ENCODE measurements around the gene KCNMA1. TPM values are rescaled to one million over a fixed set of nuclear protein-coding genes. Genes with fewer than 3 reads are reported as not detected.
A peak's percentile ranks its signal among the peaks of the same experiment; 100 is the strongest.

KCNMA1 gene
- polyA plus RNA-seq, 1 donor: 19.6 TPM

DNA sequence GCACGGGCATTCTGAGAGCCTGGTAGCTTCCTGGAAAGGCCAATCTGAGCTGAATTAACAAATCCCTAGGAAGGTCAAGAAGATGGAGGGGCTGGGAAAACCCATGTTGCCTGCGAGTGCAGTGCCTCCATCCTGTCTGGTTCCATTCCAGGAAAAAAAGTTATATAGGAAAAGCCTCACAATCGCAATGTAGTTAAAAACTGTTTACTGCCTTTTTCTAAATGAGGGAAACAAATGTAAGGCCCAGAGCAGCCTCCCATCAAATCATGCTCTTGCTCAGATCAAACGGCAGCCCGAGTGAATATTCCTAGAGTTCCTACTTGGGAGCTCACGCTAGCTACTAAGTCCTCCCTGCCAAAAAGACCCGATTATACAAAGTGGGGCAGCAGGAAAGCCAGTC is 179.9 kb downstream of the KCNMA1 start:
- DNase-seq: no peak
- no peaks in the 10 kb centered on the region for H3K4me1 ChIP-seq (ENCODE audit: control insufficient read depth, insufficient read depth, low read length)
- H3K27me3 ChIP-seq (ENCODE audit: control insufficient read depth, insufficient read depth, low read length): no peaks in the 10 kb centered on the region
- WGBS (ENCODE audit: insufficient coverage, low lambda C conversion rate): no CpG with 5 or more reads among the region's 7 CpGs
- no peak overlapping the region for H3K4me3 ChIP-seq (ENCODE audit: low read length)
- no peaks in the 10 kb centered on the region for H3K36me3 ChIP-seq (ENCODE audit: control insufficient read depth, insufficient read depth, low read length)
- no peaks in the 10 kb centered on the region for H3K9me3 ChIP-seq (ENCODE audit: control insufficient read depth, low read depth, low read length)
- no peak overlapping the region for H3K27ac ChIP-seq (ENCODE audit: low read length)

DNA sequence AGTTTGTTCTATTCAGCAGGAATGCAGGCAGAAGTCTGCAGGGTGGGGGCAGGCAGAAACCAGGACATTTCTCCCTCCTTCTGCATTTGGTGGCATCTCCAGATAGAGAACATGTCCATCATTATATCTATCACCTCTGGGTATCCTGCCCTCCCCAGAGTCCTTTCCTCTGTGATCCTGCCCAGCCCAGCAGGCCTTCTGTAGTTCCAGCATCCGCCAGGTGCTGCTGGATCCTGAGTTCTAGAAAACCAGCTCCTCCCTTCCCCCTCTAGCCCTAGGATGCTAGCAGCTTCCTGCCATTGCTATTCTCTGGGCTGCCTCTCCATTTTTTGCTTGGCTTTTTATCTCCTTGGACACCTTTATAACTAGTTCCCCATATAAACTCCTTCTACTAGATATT is 180.3 kb downstream of the KCNMA1 start:
- no peaks in the 10 kb centered on the region for H3K27me3 ChIP-seq (ENCODE audit: control insufficient read depth, insufficient read depth, low read length)
- H3K4me3 ChIP-seq (ENCODE audit: low read length): no peak overlapping the region
- no peak for DNase-seq
- no peaks in the 10 kb centered on the region for H3K9me3 ChIP-seq (ENCODE audit: control insufficient read depth, low read depth, low read length)
- H3K4me1 ChIP-seq (ENCODE audit: control insufficient read depth, insufficient read depth, low read length): no peaks in the 10 kb centered on the region
- WGBS (ENCODE audit: insufficient coverage, low lambda C conversion rate): no CpG with 5 or more reads among the region's 1 CpG
- H3K27ac ChIP-seq (ENCODE audit: low read length): no peak overlapping the region
- no peaks in the 10 kb centered on the region for H3K36me3 ChIP-seq (ENCODE audit: control insufficient read depth, insufficient read depth, low read length)

DNA sequence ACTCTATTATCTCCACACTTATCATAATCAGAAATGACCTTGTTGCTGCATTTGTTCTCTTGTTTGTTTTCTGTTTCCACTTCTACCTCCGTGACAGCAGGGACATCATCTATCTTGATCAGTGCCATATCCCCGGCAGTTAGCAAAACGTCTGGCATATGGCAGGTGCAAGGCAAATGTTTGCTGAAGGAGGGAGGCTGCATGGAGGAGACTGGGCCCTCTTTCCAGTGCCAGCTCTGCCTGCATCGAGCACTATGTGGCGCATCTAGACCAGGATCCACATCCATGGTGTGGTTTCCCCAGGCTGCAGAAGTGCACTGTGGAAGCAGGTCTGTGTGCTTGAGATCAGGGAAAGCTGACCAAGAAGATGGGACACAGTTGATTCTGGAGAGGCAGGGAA is 181.2 kb downstream of the KCNMA1 start:
- Histone ChIP-seq H3K27me3 (ENCODE audit: control insufficient read depth, insufficient read depth, low read length) (no peaks in the 10 kb centered on the region), H3K36me3 (ENCODE audit: control insufficient read depth, insufficient read depth, low read length) (no peaks in the 10 kb centered on the region), H3K9me3 (ENCODE audit: control insufficient read depth, low read depth, low read length) (no peaks in the 10 kb centered on the region), H3K4me3 (ENCODE audit: low read length) (no peak overlapping the region), H3K27ac (ENCODE audit: low read length) (no peak overlapping the region), H3K4me1 (ENCODE audit: control insufficient read depth, insufficient read depth, low read length) (no peaks in the 10 kb centered on the region)
- DNase-seq: peak in 1 of 2 donors; percentile 43
- WGBS (ENCODE audit: insufficient coverage, low lambda C conversion rate): no CpG with 5 or more reads among the region's 5 CpGs

DNA sequence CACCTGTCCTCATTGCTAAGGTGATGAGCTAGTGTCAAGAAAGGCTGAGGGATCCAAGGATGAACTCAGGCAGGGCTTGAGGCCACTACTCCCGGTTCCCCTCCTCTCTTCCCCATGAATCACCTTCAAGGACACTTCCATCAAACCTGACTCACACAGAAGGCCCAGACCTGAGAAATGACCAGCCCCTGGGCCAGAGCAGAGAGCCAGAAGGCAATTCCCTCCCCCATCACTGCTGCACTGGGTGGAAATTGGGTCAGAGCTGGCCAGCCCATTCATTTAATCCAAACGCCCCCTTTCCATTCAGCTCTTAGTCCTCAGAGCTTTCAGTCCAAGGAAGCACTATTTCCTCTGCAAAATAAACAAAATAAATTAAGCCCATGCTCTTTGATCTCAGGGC is 182.0 kb downstream of the KCNMA1 start:
- H3K36me3 ChIP-seq (ENCODE audit: control insufficient read depth, insufficient read depth, low read length): no peaks in the 10 kb centered on the region
- no peaks in the 10 kb centered on the region for H3K9me3 ChIP-seq (ENCODE audit: control insufficient read depth, low read depth, low read length)
- no CpG with 5 or more reads among the region's 2 CpGs for WGBS (ENCODE audit: insufficient coverage, low lambda C conversion rate)
- no peak overlapping the region for H3K27ac ChIP-seq (ENCODE audit: low read length)
- H3K27me3 ChIP-seq (ENCODE audit: control insufficient read depth, insufficient read depth, low read length): no peaks in the 10 kb centered on the region
- no peaks in the 10 kb centered on the region for H3K4me1 ChIP-seq (ENCODE audit: control insufficient read depth, insufficient read depth, low read length)
- DNase-seq: no peak
- no peak overlapping the region for H3K4me3 ChIP-seq (ENCODE audit: low read length)

DNA sequence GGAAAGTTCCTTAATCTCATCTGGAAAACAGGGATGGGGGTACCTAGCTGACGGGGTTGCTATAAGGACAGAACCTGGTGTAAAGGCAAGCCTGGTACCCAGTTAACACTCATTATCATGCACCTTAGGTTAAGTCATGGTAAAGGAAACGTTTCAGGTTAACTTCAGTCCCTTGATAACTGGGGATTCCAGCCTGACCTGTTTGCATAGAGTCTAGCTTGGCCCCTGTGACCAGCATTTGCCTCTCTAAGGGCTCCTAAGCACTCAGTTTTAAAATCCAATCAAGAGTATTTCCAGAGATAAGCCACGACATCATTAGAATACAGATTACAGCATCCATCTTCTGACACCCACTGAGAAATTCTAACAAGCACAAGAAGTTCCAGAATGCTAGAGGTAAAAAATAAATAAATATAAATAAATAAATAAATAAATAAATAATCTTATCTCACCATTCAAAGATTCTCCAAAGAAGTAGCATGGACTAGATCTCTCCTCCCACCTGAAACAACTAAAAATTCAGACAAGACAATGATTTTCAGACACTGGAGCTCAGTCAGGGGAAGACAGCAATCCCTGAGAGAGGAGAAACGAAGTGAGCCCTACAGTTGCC is 184.6 kb downstream of the KCNMA1 start:
- Histone ChIP-seq H3K4me1 (ENCODE audit: control insufficient read depth, insufficient read depth, low read length) (no peaks in the 10 kb centered on the region), H3K27ac (ENCODE audit: low read length) (no peak overlapping the region)
- WGBS (ENCODE audit: insufficient coverage, low lambda C conversion rate): no CpG with 5 or more reads among the region's 4 CpGs

DNA sequence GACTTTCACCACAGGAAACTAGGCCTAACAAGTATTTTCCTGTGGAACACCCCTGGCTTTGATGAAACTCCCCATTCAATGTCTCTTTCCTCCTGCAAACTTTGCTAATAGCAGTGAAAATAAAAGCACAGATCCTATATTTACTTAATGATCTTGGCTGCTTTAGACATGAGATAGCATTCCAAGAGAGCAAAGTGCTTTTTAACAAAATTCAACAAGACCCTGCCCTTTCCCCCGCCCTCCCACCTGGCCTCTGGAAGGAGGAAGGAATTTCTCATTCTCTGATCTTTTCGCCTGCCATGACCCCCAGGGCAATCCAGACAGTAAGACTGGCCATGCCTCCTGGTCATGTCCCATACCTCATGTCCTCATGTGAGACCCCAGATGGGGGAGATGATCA is 185.7 kb downstream of the KCNMA1 start:
- Histone ChIP-seq H3K36me3 (ENCODE audit: control insufficient read depth, insufficient read depth, low read length) (no peaks in the 10 kb centered on the region), H3K4me1 (ENCODE audit: control insufficient read depth, insufficient read depth, low read length) (no peaks in the 10 kb centered on the region), H3K9me3 (ENCODE audit: control insufficient read depth, low read depth, low read length) (no peaks in the 10 kb centered on the region), H3K27me3 (ENCODE audit: control insufficient read depth, insufficient read depth, low read length) (no peaks in the 10 kb centered on the region), H3K27ac (ENCODE audit: low read length) (no peak overlapping the region), H3K4me3 (ENCODE audit: low read length) (no peak overlapping the region)
- WGBS (ENCODE audit: insufficient coverage, low lambda C conversion rate): no CpG with 5 or more reads among the region's 2 CpGs
- no peak for DNase-seq

More for the DNA sequence above, 184.6 kb downstream of the KCNMA1 start:
- DNase-seq: no peak
- no peaks in the 10 kb centered on the region for H3K9me3 ChIP-seq (ENCODE audit: control insufficient read depth, low read depth, low read length)
- H3K36me3 ChIP-seq (ENCODE audit: control insufficient read depth, insufficient read depth, low read length): no peaks in the 10 kb centered on the region
- no peaks in the 10 kb centered on the region for H3K27me3 ChIP-seq (ENCODE audit: control insufficient read depth, insufficient read depth, low read length)
- no peak overlapping the region for H3K4me3 ChIP-seq (ENCODE audit: low read length)

DNA sequence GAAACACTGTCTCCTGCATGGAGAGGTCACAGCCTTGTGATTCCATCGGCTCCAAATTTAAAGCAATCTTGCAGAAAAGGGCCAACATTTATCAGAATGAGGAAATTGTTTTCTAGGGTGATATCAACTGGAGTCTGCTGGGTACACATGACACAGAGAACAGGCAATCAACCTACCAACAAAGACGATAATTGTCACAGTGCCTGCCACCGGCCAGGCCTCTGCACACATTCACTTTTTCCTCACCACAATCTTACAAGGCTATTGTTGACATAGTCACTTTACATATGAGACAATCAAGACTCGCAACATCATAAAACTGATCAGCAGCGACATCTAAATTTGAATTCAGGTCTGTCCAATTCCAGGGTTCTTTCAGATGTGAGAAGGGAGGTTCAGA is 189.4 kb downstream of the KCNMA1 start:
- no peaks in the 10 kb centered on the region for H3K36me3 ChIP-seq (ENCODE audit: control insufficient read depth, insufficient read depth, low read length)
- no peak for DNase-seq
- H3K4me3 ChIP-seq (ENCODE audit: low read length): no peak overlapping the region
- WGBS (ENCODE audit: insufficient coverage, low lambda C conversion rate): no CpG with 5 or more reads among the region's 5 CpGs
- no peaks in the 10 kb centered on the region for H3K9me3 ChIP-seq (ENCODE audit: control insufficient read depth, low read depth, low read length)
- no peaks in the 10 kb centered on the region for H3K27me3 ChIP-seq (ENCODE audit: control insufficient read depth, insufficient read depth, low read length)
- H3K4me1 ChIP-seq (ENCODE audit: control insufficient read depth, insufficient read depth, low read length): no peaks in the 10 kb centered on the region
- H3K27ac ChIP-seq (ENCODE audit: low read length): no peak overlapping the region

DNA sequence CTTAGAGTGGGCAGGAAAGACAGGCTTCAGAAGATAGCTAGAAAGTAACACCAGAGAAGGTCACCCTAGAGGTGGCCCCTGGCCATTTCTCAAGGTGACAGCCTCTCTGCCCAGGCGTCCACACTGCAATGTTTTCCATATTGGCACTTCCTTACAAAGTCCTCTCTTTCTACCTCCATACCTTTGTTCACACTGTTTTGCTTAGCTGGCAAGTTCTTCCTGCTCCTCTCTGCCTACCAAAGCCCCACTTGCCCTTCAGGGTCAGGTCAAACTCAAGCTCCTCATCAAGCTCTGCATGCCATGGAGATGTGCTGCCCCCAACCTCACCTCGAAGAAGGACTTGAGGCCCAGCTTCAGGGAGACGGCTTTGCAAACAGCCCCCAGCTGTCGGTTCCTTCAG is 190.9 kb downstream of the KCNMA1 start:
- no peak for DNase-seq
- WGBS (ENCODE audit: insufficient coverage, low lambda C conversion rate): no CpG with 5 or more reads among the region's 4 CpGs
- H3K36me3 ChIP-seq (ENCODE audit: control insufficient read depth, insufficient read depth, low read length): no peaks in the 10 kb centered on the region
- H3K9me3 ChIP-seq (ENCODE audit: control insufficient read depth, low read depth, low read length): no peaks in the 10 kb centered on the region
- no peak overlapping the region for H3K27ac ChIP-seq (ENCODE audit: low read length)
- H3K4me1 ChIP-seq (ENCODE audit: control insufficient read depth, insufficient read depth, low read length): no peaks in the 10 kb centered on the region
- peaks cover 2% of the 10 kb centered on the region for H3K27me3 ChIP-seq (ENCODE audit: control insufficient read depth, insufficient read depth, low read length)
- no peak overlapping the region for H3K4me3 ChIP-seq (ENCODE audit: low read length)

DNA sequence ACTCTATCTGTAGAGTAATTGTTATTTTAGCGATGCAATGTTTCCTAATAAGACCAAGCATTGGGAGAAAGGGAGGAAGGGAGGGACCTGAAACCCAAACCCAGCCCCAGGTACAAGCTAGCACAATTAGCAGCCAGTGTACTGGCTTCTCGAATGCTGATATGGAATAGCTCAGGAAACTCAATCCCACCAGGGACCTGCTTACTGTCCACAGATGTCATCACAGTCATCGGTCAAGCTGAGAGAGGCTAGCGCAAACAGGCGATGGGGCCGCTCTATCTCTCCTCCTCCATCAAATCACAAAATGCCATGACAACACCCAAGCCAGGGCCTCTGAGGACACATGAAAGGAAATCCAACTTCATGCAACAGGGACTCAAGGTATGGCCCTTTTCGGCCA is 192.1 kb downstream of the KCNMA1 start:
- Histone ChIP-seq H3K27ac (ENCODE audit: low read length) (no peak overlapping the region), H3K4me3 (ENCODE audit: low read length) (no peak overlapping the region), H3K36me3 (ENCODE audit: control insufficient read depth, insufficient read depth, low read length) (no peaks in the 10 kb centered on the region), H3K27me3 (ENCODE audit: control insufficient read depth, insufficient read depth, low read length) (peaks cover 2% of the 10 kb centered on the region), H3K9me3 (ENCODE audit: control insufficient read depth, low read depth, low read length) (no peaks in the 10 kb centered on the region), H3K4me1 (ENCODE audit: control insufficient read depth, insufficient read depth, low read length) (no peaks in the 10 kb centered on the region)
- no peak for DNase-seq
- WGBS (ENCODE audit: insufficient coverage, low lambda C conversion rate): no CpG with 5 or more reads among the region's 7 CpGs

DNA sequence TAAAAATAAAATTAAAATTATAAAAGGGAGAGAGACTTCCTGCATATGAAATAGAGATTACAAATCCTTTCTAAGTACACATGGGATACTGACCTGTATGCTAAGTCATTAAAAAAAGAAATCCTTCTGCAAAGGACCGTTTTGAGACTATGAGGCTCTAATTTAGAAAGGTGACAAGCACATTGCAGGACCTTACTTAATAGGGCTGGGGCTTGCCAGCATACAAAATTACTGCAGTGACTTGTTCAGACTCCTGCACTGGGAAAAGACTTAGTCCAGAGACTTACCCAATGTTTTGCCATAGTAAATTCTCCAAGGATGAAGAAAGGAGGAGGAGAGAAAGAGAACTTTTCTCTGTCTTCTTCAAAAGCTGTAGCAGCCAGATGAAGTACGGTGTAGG is 193.6 kb downstream of the KCNMA1 start:
- Histone ChIP-seq H3K27me3 (ENCODE audit: control insufficient read depth, insufficient read depth, low read length) (peaks cover 2% of the 10 kb centered on the region), H3K4me1 (ENCODE audit: control insufficient read depth, insufficient read depth, low read length) (no peaks in the 10 kb centered on the region), H3K36me3 (ENCODE audit: control insufficient read depth, insufficient read depth, low read length) (no peaks in the 10 kb centered on the region), H3K9me3 (ENCODE audit: control insufficient read depth, low read depth, low read length) (no peaks in the 10 kb centered on the region), H3K4me3 (ENCODE audit: low read length) (no peak overlapping the region), H3K27ac (ENCODE audit: low read length) (no peak overlapping the region)
- DNase-seq: no peak
- WGBS (ENCODE audit: insufficient coverage, low lambda C conversion rate): no CpG with 5 or more reads among the region's 2 CpGs

DNA sequence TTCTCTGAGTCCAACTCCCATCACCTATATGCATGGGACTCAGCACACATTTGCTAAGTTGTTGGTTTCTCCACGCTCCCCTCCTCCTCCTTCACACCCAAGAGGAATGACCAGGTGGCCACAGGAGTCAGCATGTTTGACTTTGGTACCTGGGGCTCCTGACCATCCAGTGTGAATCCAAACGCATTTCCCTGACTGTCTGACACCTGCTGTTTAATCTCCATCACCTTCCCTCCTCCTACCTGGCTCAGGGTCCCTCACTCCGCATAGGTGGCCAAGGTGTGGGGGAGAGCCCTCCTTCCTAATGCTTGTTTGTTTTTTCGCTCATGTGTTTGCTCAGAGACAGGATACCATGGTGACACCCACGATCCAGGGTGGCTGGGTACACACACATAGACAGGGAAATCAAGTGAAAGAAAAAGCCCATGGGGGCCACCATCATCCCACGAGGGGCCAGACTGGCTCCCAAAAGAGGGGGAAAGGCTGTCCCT is 194.9 kb downstream of the KCNMA1 start:
- Histone ChIP-seq H3K27me3 (ENCODE audit: control insufficient read depth, insufficient read depth, low read length) (peaks cover 2% of the 10 kb centered on the region), H3K36me3 (ENCODE audit: control insufficient read depth, insufficient read depth, low read length) (no peaks in the 10 kb centered on the region), H3K4me3 (ENCODE audit: low read length) (no peak overlapping the region), H3K9me3 (ENCODE audit: control insufficient read depth, low read depth, low read length) (no peaks in the 10 kb centered on the region), H3K27ac (ENCODE audit: low read length) (no peak overlapping the region), H3K4me1 (ENCODE audit: control insufficient read depth, insufficient read depth, low read length) (no peaks in the 10 kb centered on the region)
- no CpG with 5 or more reads among the region's 6 CpGs for WGBS (ENCODE audit: insufficient coverage, low lambda C conversion rate)
- no peak for DNase-seq
